ENCODE measurements around the gene CETP.

GRCh38 chr16:56961851-56962281, at the start of gene CETP:
- TF ChIP-seq CTCF (IDR thresholded peaks at IDR 0.05) (no peak), POLR2A (IDR thresholded peaks at IDR 0.05) (no peak)
